Measurements from ENCODE around the gene TENM4.

Gene TENM4

GRCh38 chr11:78920329-78920728, 520.5 kb downstream of the TENM4 start:
- H3K4me3 ChIP-seq (ENCODE audit: low read depth, low read length): no peak overlapping the region
- no peak for DNase-seq (ENCODE audit: low read depth)
- TF ChIP-seq, protein P1, sequence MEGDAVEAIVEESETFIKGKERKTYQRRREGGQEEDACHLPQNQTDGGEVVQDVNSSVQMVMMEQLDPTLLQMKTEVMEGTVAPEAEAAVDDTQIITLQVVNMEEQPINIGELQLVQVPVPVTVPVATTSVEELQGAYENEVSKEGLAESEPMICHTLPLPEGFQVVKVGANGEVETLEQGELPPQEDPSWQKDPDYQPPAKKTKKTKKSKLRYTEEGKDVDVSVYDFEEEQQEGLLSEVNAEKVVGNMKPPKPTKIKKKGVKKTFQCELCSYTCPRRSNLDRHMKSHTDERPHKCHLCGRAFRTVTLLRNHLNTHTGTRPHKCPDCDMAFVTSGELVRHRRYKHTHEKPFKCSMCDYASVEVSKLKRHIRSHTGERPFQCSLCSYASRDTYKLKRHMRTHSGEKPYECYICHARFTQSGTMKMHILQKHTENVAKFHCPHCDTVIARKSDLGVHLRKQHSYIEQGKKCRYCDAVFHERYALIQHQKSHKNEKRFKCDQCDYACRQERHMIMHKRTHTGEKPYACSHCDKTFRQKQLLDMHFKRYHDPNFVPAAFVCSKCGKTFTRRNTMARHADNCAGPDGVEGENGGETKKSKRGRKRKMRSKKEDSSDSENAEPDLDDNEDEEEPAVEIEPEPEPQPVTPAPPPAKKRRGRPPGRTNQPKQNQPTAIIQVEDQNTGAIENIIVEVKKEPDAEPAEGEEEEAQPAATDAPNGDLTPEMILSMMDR (conservative IDR thresholded peaks at IDR 0.05; ENCODE audit: low read depth, low read length): no peak

- DNase-seq (ENCODE audit: low read depth): peak; percentile 33
- TF ChIP-seq, protein P1 (conservative IDR thresholded peaks at IDR 0.05; ENCODE audit: low read depth, low read length): peak; percentile 40
- H3K4me3 ChIP-seq (ENCODE audit: low read depth, low read length): no peak overlapping the region
Observed at GRCh38 chr11:78916759-78917158, 524.1 kb downstream of the TENM4 start.

DNA sequence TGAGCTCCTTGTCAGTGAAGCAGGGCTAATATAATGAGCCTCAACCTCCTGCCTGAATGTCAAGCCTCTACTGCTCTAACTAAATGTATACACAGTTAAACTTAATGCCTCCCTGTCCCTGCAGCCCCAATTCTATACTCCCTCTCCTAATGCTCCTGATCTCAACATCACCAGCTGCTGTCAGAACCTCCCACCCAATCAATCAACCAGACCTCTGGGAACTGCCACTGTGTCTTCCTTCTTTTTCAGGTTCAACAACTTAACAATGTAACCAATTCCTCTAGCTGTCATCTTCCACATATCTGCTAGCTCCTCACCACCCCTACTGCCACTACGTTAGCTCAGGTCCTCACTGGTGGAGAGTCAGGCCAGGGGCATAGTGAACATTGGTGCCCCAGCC, 526.3 kb downstream of the TENM4 start:
- TF ChIP-seq, protein P1 (conservative IDR thresholded peaks at IDR 0.05; ENCODE audit: low read depth, low read length): no peak
- no peak overlapping the region for H3K4me3 ChIP-seq (ENCODE audit: low read depth, low read length)
- no peak for DNase-seq (ENCODE audit: low read depth)

DNA sequence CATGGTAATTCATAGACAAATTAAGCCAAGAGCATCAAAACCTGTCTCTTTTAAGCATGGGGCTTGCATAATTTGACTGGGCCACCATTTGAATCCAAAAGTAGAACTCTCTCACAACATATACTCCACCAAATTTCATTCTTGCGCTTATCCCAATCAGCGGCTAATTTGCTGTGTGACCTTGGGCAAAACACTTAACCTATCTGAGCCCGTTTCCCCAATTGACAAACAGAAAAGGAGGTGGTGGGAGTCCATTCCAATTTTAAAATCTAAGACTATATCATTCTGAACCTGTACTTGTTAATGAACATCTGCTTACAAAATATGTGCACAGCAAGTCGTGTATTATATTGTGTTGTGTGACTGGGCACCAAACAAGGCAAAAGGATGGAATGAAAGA, 528.1 kb downstream of the TENM4 start:
- H3K4me3 ChIP-seq (ENCODE audit: low read depth, low read length): no peak overlapping the region
- DNase-seq (ENCODE audit: low read depth): no peak
- TF ChIP-seq, protein P1 (conservative IDR thresholded peaks at IDR 0.05; ENCODE audit: low read depth, low read length): no peak

- TF ChIP-seq, protein P1 (conservative IDR thresholded peaks at IDR 0.05; ENCODE audit: low read depth, low read length): no peak
- H3K4me3 ChIP-seq (ENCODE audit: low read depth, low read length): no peak overlapping the region
- no peak for DNase-seq (ENCODE audit: low read depth)
Observed at GRCh38 chr11:78910322-78910721, 530.5 kb downstream of the TENM4 start.

DNA sequence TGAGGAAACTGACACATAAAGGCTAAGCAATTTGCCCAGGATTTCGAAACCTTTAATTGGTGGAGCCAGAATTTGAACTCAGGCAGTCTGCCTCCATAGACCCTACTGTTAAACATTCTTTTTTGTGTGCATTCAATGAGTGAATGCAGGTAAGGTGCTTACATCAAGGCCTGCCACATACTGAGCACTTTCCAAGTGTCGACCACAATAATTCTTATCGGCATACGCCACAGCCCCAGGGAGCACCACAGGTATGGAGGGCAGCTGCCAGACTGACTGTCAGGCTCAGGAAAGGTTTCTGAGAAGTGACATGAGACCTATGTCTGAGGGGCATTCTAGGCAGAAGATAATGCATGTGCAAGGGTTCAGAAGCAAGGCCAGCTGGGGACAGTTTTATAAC, 531.4 kb downstream of the TENM4 start:
- TF ChIP-seq, protein P1 (conservative IDR thresholded peaks at IDR 0.05; ENCODE audit: low read depth, low read length): no peak
- DNase-seq (ENCODE audit: low read depth): no peak
- no peak overlapping the region for H3K4me3 ChIP-seq (ENCODE audit: low read depth, low read length)

- no peak overlapping the region for H3K4me3 ChIP-seq (ENCODE audit: low read depth, low read length)
- DNase-seq (ENCODE audit: low read depth): no peak
- TF ChIP-seq, protein P1 (conservative IDR thresholded peaks at IDR 0.05; ENCODE audit: low read depth, low read length): no peak
Observed at GRCh38 chr11:78907636-78908035, 533.2 kb downstream of the TENM4 start.

All from choroid plexus epithelial cell (primary cell).